Stimulated activated CD8-positive, alpha-beta memory T cell treated with anti-CD3 and anti-CD28 coated beads, Interleukin-12 subunit alpha, Interleukin-12 subunit beta, amount 100 ng/mL, for 1 hour (primary cell): Measurements from ENCODE around the gene DMTF1.
"Not testable (repeated sequence)": the region's sequence is repeated elsewhere in the genome, so short reads cannot be mapped to it uniquely, and the experiment has no call there.

ENCODE experiments used
- DNase-seq: peaks from one replicate; pipeline ENCODE4 v3.0.0-alpha.2; 2020; ENCODE audit warnings: low read depth

The DMTF1 gene

DNA sequence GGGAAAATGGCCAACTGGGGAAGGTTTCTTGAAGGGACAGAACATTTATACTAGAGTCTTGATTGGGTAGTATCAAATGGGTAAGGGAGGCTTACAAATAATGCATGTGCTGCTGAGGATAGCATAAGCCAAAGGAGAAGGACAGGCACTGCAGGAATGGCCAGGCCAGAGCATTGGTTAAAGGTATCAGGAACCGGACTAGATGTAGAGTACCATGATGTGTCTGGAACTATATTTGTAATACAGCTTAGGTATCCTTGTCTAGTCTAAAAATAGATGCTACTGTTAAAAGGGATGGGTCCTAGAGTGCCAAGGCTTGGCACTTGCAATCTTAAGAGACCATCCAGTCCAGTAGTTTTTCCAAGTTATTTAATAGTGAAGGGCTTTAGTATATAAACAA, 47.0 kb downstream of the DMTF1 start:
- DNase-seq: no peak

- DNase-seq: no peak
Measured at GRCh38 chr7:87199700-87200450, 47.6 kb downstream of the DMTF1 start.

DNA sequence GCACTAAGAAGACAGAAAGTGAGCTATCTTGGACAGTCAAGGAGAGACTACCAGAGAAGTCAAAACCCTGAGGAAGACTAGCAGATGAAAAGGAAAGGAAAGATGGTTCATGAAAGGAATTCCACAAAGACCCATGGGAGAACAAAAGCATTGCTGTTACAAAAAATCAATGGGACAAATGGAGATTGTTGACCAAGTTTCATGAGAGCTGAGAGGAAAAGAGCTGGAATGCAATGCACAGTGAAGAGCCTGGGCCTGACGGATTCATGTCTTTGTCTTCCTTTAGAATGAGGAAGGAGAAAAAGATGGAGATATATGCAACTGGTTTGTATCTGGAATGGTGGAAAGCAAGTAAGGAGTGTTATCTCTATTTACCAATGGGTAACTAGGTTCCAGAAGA, 50.0 kb downstream of the DMTF1 start:
- DNase-seq: no peak

- DNase-seq: no peak
Measured at GRCh38 chr7:87202705-87203104, 50.5 kb downstream of the DMTF1 start.

DNA sequence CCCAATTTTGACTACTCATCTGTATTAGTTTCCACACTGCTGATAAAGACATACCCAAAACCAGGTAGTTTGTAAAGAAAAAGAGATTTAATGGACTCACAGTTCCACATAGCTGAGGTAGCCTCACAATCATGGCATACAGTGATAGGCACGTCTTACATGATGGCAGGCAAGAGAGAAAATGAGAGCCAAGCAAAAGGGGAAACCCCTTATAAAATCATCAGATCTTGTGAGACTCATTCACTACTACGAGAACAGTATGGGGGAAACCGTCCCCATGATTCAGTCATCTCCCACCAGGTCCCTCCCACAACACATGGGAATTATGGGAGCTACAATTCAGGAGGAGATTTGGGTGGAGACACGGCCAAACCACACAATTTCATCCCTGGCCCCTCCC, 51.7 kb downstream of the DMTF1 start:
- DNase-seq: not testable (repeated sequence)

GRCh38 chr7:87204933-87205332, 52.7 kb downstream of the DMTF1 start:
- no peak for DNase-seq

DNA sequence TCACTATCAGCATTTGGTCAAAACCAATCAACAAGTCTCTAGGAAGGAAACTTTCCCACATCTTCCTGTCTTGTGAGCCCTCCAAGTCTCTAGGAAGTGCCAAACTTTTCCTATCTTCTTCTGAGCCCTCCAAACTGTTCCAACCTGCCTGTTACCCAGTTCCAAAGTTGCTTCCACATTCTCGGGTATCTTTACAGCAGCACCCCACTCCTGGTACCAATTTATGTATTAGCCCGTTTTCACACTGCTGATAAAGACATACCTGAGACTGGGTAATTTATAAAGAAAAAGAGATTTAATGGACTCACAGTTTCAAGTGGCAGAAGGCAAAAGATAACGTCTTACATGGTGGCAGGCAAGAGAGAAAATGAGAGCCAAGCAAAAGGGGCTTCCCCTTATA, 53.4 kb downstream of the DMTF1 start:
- not testable (repeated sequence) for DNase-seq

DNA sequence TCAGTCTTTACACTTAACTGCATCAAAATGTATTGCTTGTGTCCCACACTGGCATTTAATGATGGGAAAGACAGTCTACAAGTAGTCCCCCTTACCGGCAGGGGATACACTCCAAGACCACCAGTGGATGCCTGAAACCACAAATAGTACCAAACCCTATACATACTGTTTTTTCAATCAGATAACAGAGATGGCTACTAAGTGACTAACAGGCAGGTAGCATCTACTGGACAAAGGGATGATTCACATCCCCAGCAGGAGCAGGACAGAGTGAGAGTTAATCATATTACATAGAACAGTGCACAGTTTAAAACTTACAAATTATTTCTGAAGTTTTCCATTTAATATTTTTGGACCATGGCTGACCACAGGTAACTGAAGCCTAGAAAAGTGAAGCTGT, 54.1 kb downstream of the DMTF1 start:
- no peak for DNase-seq

DNA sequence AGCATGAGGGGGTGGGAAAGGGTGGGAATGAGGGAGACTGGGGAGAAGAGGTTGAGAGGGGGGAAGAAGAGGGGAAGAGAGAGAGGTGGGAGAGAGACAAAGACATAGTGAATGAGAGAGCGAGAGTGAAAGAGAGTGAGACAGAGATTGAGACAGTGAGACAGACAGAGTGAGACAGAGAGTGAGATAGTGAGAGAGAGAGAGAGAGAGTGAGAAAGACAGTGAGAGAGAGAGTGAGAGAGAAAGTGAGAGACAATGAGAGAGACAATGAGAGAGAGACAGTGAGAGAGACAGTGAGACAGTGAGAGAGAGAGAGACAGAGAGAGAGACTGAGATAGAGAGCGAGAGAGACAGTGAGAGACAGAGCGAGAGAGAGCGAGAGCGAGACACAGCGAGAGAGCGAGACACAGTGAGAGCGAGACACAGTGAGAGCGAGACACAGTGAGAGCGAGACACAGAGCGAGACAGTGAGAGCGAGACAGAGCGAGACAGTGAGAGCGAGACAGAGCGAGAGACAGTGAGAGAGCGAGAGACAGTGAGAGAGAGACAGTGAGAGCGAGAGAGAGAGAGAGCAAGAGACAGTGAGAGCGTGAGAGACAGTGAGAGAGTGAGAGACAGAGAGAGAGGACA, 57.2 kb downstream of the DMTF1 start:
- no peak for DNase-seq

DNA sequence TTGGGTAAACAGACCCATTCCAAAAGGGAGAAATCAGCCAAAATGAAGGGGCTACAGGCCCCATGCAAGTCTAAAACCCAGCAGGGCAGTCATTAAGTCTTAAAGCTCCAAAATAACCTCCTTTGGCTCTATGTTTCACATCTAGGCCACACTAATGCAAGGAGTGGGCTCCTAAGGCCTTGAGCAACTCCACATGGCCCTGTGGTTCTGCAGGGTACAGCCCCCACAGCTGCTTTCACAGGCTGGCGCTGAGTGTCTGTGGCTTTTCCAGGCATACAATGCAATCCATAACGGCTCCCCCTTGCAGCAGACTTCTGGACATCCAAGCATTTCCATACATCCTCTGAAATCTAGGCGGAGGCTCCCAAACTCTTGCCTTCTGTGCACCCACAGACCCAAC, 58.3 kb downstream of the DMTF1 start:
- DNase-seq: no peak

GRCh38 chr7:87212498-87212897, 60.2 kb downstream of the DMTF1 start:
- DNase-seq: no peak

DNA sequence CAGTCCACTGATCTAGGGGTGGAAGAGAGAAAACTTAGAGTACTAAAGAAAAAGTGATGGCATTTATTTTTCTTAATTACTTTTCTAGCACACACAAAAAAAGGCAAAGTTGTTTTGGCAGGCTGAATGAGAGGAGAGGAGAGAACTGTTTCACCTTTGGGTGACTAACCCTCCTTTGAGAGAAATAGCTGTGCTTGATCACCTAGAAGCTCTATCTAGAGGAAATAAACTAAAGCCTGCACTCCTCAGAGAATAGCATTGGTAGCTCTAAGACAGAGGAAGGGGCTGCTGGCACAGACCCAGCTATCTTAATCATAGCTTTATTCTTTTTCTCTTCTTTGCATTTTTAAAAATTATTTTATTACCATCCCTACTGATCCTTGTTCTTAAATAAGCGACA, 61.0 kb downstream of the DMTF1 start:
- DNase-seq: no peak

GRCh38 chr7:87213811-87214210, 61.6 kb downstream of the DMTF1 start:
- no peak for DNase-seq

GRCh38 chr7:87215046-87215445, 62.8 kb downstream of the DMTF1 start:
- no peak for DNase-seq

GRCh38 chr7:87216701-87217508, 64.7 kb downstream of the DMTF1 start:
- no peak for DNase-seq

GRCh38 chr7:87217983-87218653, 65.9 kb downstream of the DMTF1 start:
- no peak for DNase-seq

- peak; percentile 13 for DNase-seq
Measured at GRCh38 chr7:87218796-87219544, 66.7 kb downstream of the DMTF1 start.

DNA sequence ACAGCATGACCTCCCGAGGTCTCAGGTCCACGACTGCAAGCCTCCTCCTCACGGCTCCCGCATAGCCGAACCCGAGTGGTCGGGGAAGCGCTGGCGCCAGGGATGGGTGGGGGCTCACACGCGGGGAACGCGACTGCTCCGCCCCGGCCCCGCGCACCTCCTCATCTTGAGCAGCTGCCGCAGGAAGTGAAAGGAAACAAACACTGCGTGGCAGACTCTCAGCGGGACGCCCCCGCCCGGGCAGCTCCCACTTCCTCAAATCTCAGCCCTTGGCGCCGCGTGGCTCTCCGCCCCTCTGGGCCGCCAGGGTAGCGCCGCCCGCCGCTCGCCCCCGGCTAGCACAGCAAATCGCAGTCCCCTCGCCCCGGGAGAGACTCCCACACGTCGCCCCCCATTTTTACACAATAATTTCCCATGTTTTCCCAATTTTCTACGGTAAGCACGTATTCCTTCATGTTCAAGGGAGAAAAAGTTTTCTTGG, 67.3 kb downstream of the DMTF1 start, which contains the start of gene TMEM243:
TSS of gene TMEM243 (minus strand) at position 188 of the 481 bp plus-strand sequence. CDS start 229 bp downstream, outside the sequence.
- DNase-seq: peak; percentile 72

- DNase-seq: peak; percentile 62
Measured at GRCh38 chr7:87220026-87220733, 67.9 kb downstream of the DMTF1 start.

DNA sequence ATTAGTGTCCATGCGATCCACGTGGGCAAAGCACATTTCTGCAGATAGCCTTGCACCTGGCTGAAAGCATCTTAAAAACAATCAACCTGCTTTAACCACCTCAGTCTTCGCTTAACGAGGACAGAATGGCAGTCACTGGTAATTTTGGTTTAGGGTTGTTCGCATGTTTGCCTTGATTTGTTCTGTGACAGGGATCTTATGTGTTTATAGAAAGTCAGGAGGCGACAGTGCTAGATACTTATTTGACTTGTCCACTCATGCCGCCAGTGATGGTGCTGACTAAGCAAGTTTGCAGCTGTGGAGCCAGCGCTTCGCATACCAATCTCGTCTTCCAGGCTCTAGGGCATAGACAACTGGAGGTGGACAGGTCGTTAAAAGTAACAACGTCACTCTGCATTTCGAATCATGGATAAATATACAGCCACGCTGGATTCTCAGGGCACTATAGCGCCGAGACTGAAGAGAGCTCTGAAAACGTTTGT, 68.5 kb downstream of the DMTF1 start:
- no peak for DNase-seq

DNA sequence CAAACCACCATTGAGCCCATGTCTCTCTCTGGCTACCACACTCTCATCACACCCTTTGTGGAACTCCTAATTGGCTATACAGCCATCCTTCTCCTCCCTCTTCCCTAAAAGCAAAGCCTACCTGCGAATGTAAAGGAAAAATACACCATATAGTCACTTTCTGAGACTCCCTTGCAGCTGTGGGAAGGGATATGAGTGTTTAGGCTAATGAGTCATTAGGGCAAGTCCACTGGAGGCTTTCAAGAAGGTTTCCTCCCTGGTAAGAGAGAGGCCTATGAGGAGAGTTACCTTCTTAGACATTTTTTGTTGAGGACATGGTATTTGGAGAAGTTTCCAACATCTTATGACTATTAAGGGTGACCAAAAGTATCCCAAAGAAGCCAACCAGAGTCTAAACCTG, 71.4 kb downstream of the DMTF1 start:
- no peak for DNase-seq
